HEK293 (cell line): ENCODE results near the gene ZSWIM1.

Experiments used
- CTCF ChIA-PET: fragments of 350-600 bp; formaldehyde crosslinking; extraction: SDS; loops from one replicate; lab custom pipeline; 2021; ENCODE audit warnings: antibody characterized with exemption; lab: Yijun Ruan, JAX
- POLR2A ChIA-PET: fragments of 300-600 bp; formaldehyde crosslinking; extraction: SDS; loops from one replicate; lab custom pipeline; 2020; ENCODE audit warnings: antibody characterized with exemption, inconsistent platforms; lab: Yijun Ruan, JAX
- H3K27ac ChIP-seq: fragments of 200-500 bp; sonication (Bioruptor generic); 2 replicates; pipeline ENCODE4 v1.5.1; 2014; ENCODE audit warnings: low read depth, low read length, control low read depth, inconsistent platforms; ENCODE audit errors: extremely low read depth
- H3K36me3 ChIP-seq, 2 experiments: fragments of 200-500 bp in 1 of 2; sonication (Bioruptor generic) in 1 of 2; 1 replicate in 1 of 2; 2 replicates in 1 of 2; pipeline ENCODE4 v1.5.1; 2014 to 2017; ENCODE audit warnings: inconsistent platforms in 2 of 2, low read length in 2 of 2; ENCODE audit not compliant: control insufficient read depth in 2 of 2, insufficient read depth in 1 of 2
- H3K4me1 ChIP-seq: fragments of 200-500 bp; sonication (Bioruptor generic); 2 replicates; pipeline ENCODE4 v1.5.1; 2014; ENCODE audit warnings: mild to moderate bottlenecking, low read length, inconsistent platforms; ENCODE audit not compliant: control insufficient read depth, insufficient read depth
- H3K4me3 ChIP-seq: 2 replicates; pipeline ENCODE4 v1.5.1; 2011; ENCODE audit warnings: low read depth, mild to moderate bottlenecking, control low read depth, low read length, moderate library complexity
- H3K9me3 ChIP-seq: fragments of 200-500 bp; sonication (Bioruptor generic); 2 replicates; pipeline ENCODE4 v1.5.1; 2014; ENCODE audit warnings: low read depth, low read length, inconsistent platforms; ENCODE audit not compliant: control insufficient read depth, insufficient read depth
- GLIS1 ChIP-seq: fragments of 450-650 bp; formaldehyde crosslinking; IDR thresholded peaks from 2 replicates; pipeline ENCODE4 v1.5.1; 2016; ENCODE audit warnings: missing biosample characterization, missing genetic modification characterization
- PRDM10 ChIP-seq: fragments of 450-650 bp; formaldehyde crosslinking; IDR thresholded peaks from 2 replicates; pipeline ENCODE4 v1.5.1; 2016; ENCODE audit warnings: missing biosample characterization, missing genetic modification characterization
- ZEB2 ChIP-seq: fragments of 450-650 bp; formaldehyde crosslinking; IDR thresholded peaks from 2 replicates; pipeline ENCODE4 v1.5.1; 2016; ENCODE audit warnings: missing biosample characterization, missing genetic modification characterization
- ZNF157 ChIP-seq: fragments of 450-650 bp; formaldehyde crosslinking; IDR thresholded peaks from 2 replicates; pipeline ENCODE4 v1.5.1; 2016; ENCODE audit warnings: missing biosample characterization, missing genetic modification characterization
- ZNF211 ChIP-seq: fragments of 450-650 bp; formaldehyde crosslinking; IDR thresholded peaks from 2 replicates; pipeline ENCODE4 v1.5.1; 2016; ENCODE audit warnings: low read depth, missing biosample characterization, missing genetic modification characterization
- ZNF221 ChIP-seq: fragments of 450-650 bp; formaldehyde crosslinking; IDR thresholded peaks from 2 replicates; pipeline ENCODE4 v1.5.1; 2017; ENCODE audit warnings: missing biosample characterization, missing genetic modification characterization, borderline replicate concordance
- ZNF292 ChIP-seq: fragments of 450-650 bp; formaldehyde crosslinking; IDR thresholded peaks from 2 replicates; pipeline ENCODE4 v1.5.1; 2016; ENCODE audit warnings: low read depth, missing biosample characterization, missing genetic modification characterization, borderline replicate concordance
- ZNF324 ChIP-seq: fragments of 450-650 bp; formaldehyde crosslinking; IDR thresholded peaks from 2 replicates; pipeline ENCODE4 v1.5.1; 2016; ENCODE audit warnings: missing biosample characterization, missing genetic modification characterization
- ZNF341 ChIP-seq: fragments of 450-650 bp; formaldehyde crosslinking; IDR thresholded peaks from 2 replicates; pipeline ENCODE4; 2016; ENCODE audit warnings: low read depth, missing biosample characterization, missing genetic modification characterization
- ZNF423 ChIP-seq: fragments of 450-650 bp; formaldehyde crosslinking; IDR thresholded peaks from 2 replicates; pipeline ENCODE4 v1.5.1; 2016; ENCODE audit warnings: missing biosample characterization, missing genetic modification characterization
- ZNF48 ChIP-seq: fragments of 450-650 bp; formaldehyde crosslinking; IDR thresholded peaks from 2 replicates; pipeline ENCODE4 v1.5.1; 2016; ENCODE audit warnings: missing biosample characterization, missing genetic modification characterization
- ZNF514 ChIP-seq: fragments of 450-650 bp; formaldehyde crosslinking; IDR thresholded peaks from 2 replicates; pipeline ENCODE4 v1.5.1; 2016; ENCODE audit warnings: missing biosample characterization, missing genetic modification characterization
- ZSCAN30 ChIP-seq: fragments of 450-650 bp; IDR thresholded peaks from 2 replicates; pipeline ENCODE4 v1.5.1; 2018; ENCODE audit warnings: missing biosample characterization, mild to moderate bottlenecking, missing genetic modification characterization, moderate library complexity
- ZSCAN4 ChIP-seq: fragments of 450-650 bp; formaldehyde crosslinking; IDR thresholded peaks from 2 replicates; pipeline ENCODE4 v1.5.1; 2017; ENCODE audit warnings: missing biosample characterization, missing genetic modification characterization

Gene ZSWIM1

GRCh38 chr20:45892049-45892825, 11.2 kb downstream of the ZSWIM1 start:
- H3K9me3 ChIP-seq, result no peaks in the 10 kb centered on the region
- TF ChIP-seq PRDM10 (tag by site-specific recombination) (0 out of 2 replicates have a peak, but pooled peaks have one; percentile 55), ZNF157 (tag by site-specific recombination) (no peak), ZNF292 (tag by site-specific recombination) (no peak)
- ChIA-PET CTCF (interaction anchor here (0.5 to 1.6 kb wide), 4 partner anchors 16 to 41 kb away, joined by 3 to 4 read pairs (median 4); no protein-coding TSS in a partner anchor), POLR2A (interaction anchor here (0.7 kb wide), 1 partner anchor 13 kb away, joined by 3 read pairs; no protein-coding TSS in a partner anchor)
- H3K36me3 ChIP-seq, result peaks cover 0 to 40% of the 10 kb centered on the region in 2 experiments; a peak in 2 of 3 replicates
- H3K4me3 ChIP-seq, result peak overlapping the region; percentile 90
- H3K27ac ChIP-seq, result no peak overlapping the region
- peaks cover 3% of the 10 kb centered on the region; the same call in 1 of the 2 replicates for H3K4me1 ChIP-seq

DNA sequence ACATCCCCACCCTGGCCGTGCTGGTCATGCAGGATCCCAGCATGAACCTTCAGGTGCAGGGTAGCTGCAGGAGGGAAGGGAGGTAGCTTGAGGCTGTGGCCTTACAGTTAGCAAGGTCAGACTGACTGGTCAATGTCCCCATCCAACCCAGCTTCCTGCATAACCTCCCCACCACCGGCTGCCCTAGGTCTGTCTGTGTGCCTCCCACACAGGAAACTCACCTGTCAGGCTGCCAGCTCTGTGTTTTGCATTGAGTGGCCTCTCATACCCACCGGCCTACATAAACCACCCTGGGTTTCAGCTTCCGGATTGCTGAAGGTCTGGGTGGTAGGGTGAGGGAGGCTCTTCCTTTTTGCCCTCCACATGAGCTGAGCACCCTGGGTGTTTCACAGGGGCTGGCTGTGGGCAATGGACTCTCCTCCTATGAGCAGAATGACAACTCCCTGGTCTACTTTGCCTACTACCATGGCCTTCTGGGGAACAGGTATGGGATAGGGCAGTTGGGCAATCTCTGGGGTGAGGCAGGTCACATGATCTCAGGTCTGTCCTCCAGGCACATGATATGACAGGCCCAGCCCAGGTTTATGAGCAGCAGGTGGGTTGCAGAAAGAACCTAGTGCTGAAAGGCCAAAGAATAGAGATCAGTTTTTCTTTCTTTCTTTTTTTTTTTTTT, 11.9 kb downstream of the ZSWIM1 start:
- peaks cover 0 to 41% of the 10 kb centered on the region in 2 experiments; a peak in 2 of 3 replicates for H3K36me3 ChIP-seq
- no peak overlapping the region for H3K4me3 ChIP-seq
- ChIA-PET POLR2A (interaction anchor here (0.7 kb wide), 1 partner anchor 13 kb away, joined by 3 read pairs; no protein-coding TSS in a partner anchor), CTCF (interaction anchor here (0.8 to 1.6 kb wide), 2 partner anchors 15 to 41 kb away, joined by 3 to 4 read pairs; no protein-coding TSS in a partner anchor)
- no peak for TF ChIP-seq ZNF48
- no peak for TF ChIP-seq ZSCAN30 (tag by site-specific recombination)
- no peak for TF ChIP-seq ZNF423
- no peak for TF ChIP-seq ZNF341 (tag by site-specific recombination)
- TF ChIP-seq ZNF211 (tag by site-specific recombination), result no peak
- TF ChIP-seq ZEB2, result no peak
- TF ChIP-seq ZNF324 (tag by site-specific recombination), result no peak
- TF ChIP-seq ZNF514 (tag by site-specific recombination), result no peak
- TF ChIP-seq ZNF221 (tag by site-specific recombination), result no peak
- no peak overlapping the region for H3K27ac ChIP-seq
- peaks cover 3% of the 10 kb centered on the region; the same call in 1 of the 2 replicates for H3K4me1 ChIP-seq
- H3K9me3 ChIP-seq, result no peaks in the 10 kb centered on the region

DNA sequence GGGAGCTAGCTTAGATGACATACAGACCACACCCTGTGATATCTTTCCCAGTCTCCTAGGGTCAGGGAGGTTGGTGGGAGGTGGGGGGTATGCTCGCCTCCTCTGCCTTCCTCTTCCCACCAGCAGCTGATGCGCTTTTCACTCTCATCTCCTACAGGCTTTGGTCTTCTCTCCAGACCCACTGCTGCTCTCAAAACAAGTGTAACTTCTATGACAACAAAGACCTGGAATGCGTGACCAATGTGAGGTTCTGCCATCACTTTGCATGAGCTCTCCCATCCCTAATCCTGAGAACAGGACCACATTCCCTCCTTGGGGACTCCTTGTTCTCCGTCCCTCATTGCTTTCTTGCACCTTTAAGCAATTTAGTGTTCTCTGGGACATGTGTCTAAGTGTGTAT, 12.8 kb downstream of the ZSWIM1 start:
- ChIA-PET POLR2A (interaction anchor here (1.0 kb wide), 1 partner anchor 11 kb away, joined by 4 read pairs; no protein-coding TSS in a partner anchor), CTCF (no interaction called here)
- TF ChIP-seq GLIS1 (tag by site-specific recombination) (peak; percentile 65), ZSCAN4 (tag by site-specific recombination) (no peak)
- no peak overlapping the region for H3K4me3 ChIP-seq
- peaks cover 3% of the 10 kb centered on the region; the same call in 1 of the 2 replicates for H3K4me1 ChIP-seq
- no peaks in the 10 kb centered on the region for H3K9me3 ChIP-seq
- H3K36me3 ChIP-seq, result peaks cover 0 to 42% of the 10 kb centered on the region in 2 experiments; a peak in 2 of 3 replicates
- H3K27ac ChIP-seq, result no peak overlapping the region
